DND-41 (cell line): ENCODE results near the gene PRKCE.

Experiments
- ATAC-seq: fragments of 200-7000 bp; cut with Tn5 transposase; 3 replicates; pipeline ENCODE4 v1.9.1; 2021; ENCODE audit warnings: low read depth; ENCODE audit not compliant: insufficient read depth
- DNase-seq: peaks from one replicate; pipeline ENCODE4 v3.0.0-alpha.2; 2020
- H2AFZ ChIP-seq: 2 replicates; pipeline ENCODE4 v1.6.0; 2012; ENCODE audit warnings: low read depth, low read length
- H3K27ac ChIP-seq: 2 replicates; pipeline ENCODE4 v1.5.1; 2012; ENCODE audit warnings: low read length, inconsistent platforms
- H3K27me3 ChIP-seq: fragments of 200-600 bp; sonication (generic); 2 replicates; pipeline ENCODE4 v1.6.0; 2012; ENCODE audit warnings: low read length, mild to moderate bottlenecking, inconsistent platforms; ENCODE audit not compliant: insufficient read depth, poor library complexity
- H3K36me3 ChIP-seq: 2 replicates; pipeline ENCODE4 v1.5.1; 2012; ENCODE audit warnings: low read length, inconsistent platforms; ENCODE audit not compliant: insufficient read depth
- H3K4me1 ChIP-seq: 2 replicates; pipeline ENCODE4 v1.5.1; 2012; ENCODE audit warnings: mild to moderate bottlenecking, low read length; ENCODE audit not compliant: insufficient read depth
- H3K4me2 ChIP-seq: 2 replicates; pipeline ENCODE4 v1.6.0; 2012; ENCODE audit warnings: mild to moderate bottlenecking, moderate library complexity, low read length, inconsistent platforms; ENCODE audit not compliant: insufficient read depth
- H3K4me3 ChIP-seq, 2 experiments: fragments of 200-600 bp in 1 of 2; shearing (Covaris generic) in 1 of 2; 2 replicates each; pipeline ENCODE4 v1.5.1; 2012 to 2016; ENCODE audit warnings: inconsistent platforms in 2 of 2, low read length in 2 of 2, mild to moderate bottlenecking in 2 of 2, low read depth in 1 of 2, moderate library complexity in 1 of 2
- H3K79me2 ChIP-seq: 2 replicates; pipeline ENCODE4 v1.6.0; 2012; ENCODE audit warnings: low read length, inconsistent platforms; ENCODE audit not compliant: insufficient read depth
- H3K9ac ChIP-seq: 2 replicates; pipeline ENCODE4 v1.6.0; 2012; ENCODE audit warnings: low read depth, mild to moderate bottlenecking, inconsistent platforms, low read length, moderate library complexity
- H3K9me3 ChIP-seq: 2 replicates; pipeline ENCODE4 v1.5.1; 2012; ENCODE audit warnings: low read length, moderate library complexity, mild to moderate bottlenecking, inconsistent platforms; ENCODE audit not compliant: insufficient read depth, severe bottlenecking
- H4K20me1 ChIP-seq: 2 replicates; pipeline ENCODE4 v1.6.0; 2012; ENCODE audit warnings: low read length; ENCODE audit not compliant: insufficient read depth
- CTCF ChIP-seq: IDR thresholded peaks from 2 replicates; pipeline ENCODE4 v1.5.1; 2012; ENCODE audit warnings: borderline replicate concordance, low read length, moderate library complexity, mild to moderate bottlenecking; ENCODE audit not compliant: poor library complexity, severe bottlenecking; ENCODE audit errors: extremely low read depth
- EZH2 ChIP-seq: IDR thresholded peaks from 3 replicates; pipeline ENCODE4 v1.6.1; 2012; ENCODE audit warnings: borderline replicate concordance, low read depth, mild to moderate bottlenecking, moderate library complexity, low read length, inconsistent platforms; ENCODE audit not compliant: severe bottlenecking

The PRKCE gene

GRCh38 chr2:46032161-46032813, 380.8 kb downstream of the PRKCE start:
- Histone ChIP-seq H3K9me3 (no peaks in the 10 kb centered on the region), H3K4me2 (no peak overlapping the region), H4K20me1 (no peaks in the 10 kb centered on the region), H3K9ac (no peak overlapping the region), H3K27me3 (no peaks in the 10 kb centered on the region), H3K79me2 (no peaks in the 10 kb centered on the region), H3K27ac (no peak overlapping the region), H3K4me3 (no peak overlapping the region), H3K36me3 (no peaks in the 10 kb centered on the region), H3K4me1 (no peaks in the 10 kb centered on the region), H2AFZ (no peak overlapping the region)
- no peak for DNase-seq
- TF ChIP-seq EZH2 (no peak), CTCF (no peak)
- ATAC-seq, result no peak

GRCh38 chr2:46032996-46033395, 381.5 kb downstream of the PRKCE start:
- no peak overlapping the region for H3K27ac ChIP-seq
- DNase-seq (no peak), ATAC-seq (no peak)

GRCh38 chr2:46034535-46034934, 383.1 kb downstream of the PRKCE start:
- Histone ChIP-seq H3K36me3 (no peaks in the 10 kb centered on the region), H3K27ac (no peak overlapping the region), H3K4me3 (no peak overlapping the region), H3K27me3 (no peaks in the 10 kb centered on the region), H3K9me3 (no peaks in the 10 kb centered on the region), H4K20me1 (no peaks in the 10 kb centered on the region), H3K79me2 (no peaks in the 10 kb centered on the region), H2AFZ (no peak overlapping the region), H3K4me2 (no peak overlapping the region), H3K9ac (no peak overlapping the region), H3K4me1 (no peaks in the 10 kb centered on the region)
- ATAC-seq, result no peak
- TF ChIP-seq EZH2, result no peak
- TF ChIP-seq CTCF, result no peak
- DNase-seq, result no peak

More at GRCh38 chr2:46032996-46033395, 381.5 kb downstream of the PRKCE start:
- Histone ChIP-seq H4K20me1 (no peaks in the 10 kb centered on the region), H3K4me2 (no peak overlapping the region), H3K79me2 (no peaks in the 10 kb centered on the region), H3K4me1 (no peaks in the 10 kb centered on the region), H2AFZ (no peak overlapping the region), H3K27me3 (no peaks in the 10 kb centered on the region), H3K4me3 (no peak overlapping the region), H3K36me3 (no peaks in the 10 kb centered on the region), H3K9me3 (no peaks in the 10 kb centered on the region), H3K9ac (no peak overlapping the region)
- TF ChIP-seq EZH2 (no peak), CTCF (no peak)

- no peak for DNase-seq
- H3K27ac ChIP-seq, result no peak overlapping the region
- no peaks in the 10 kb centered on the region for H3K36me3 ChIP-seq
- H3K79me2 ChIP-seq, result no peaks in the 10 kb centered on the region
- no peak overlapping the region for H3K4me2 ChIP-seq
- H4K20me1 ChIP-seq, result no peaks in the 10 kb centered on the region
- H3K9ac ChIP-seq, result no peak overlapping the region
- no peaks in the 10 kb centered on the region for H3K27me3 ChIP-seq
- no peak for ATAC-seq
- H3K9me3 ChIP-seq, result no peaks in the 10 kb centered on the region
- no peak overlapping the region for H3K4me3 ChIP-seq
- TF ChIP-seq CTCF (no peak), EZH2 (no peak)
- H3K4me1 ChIP-seq, result no peaks in the 10 kb centered on the region
- H2AFZ ChIP-seq, result no peak overlapping the region
These were observed 385.5 kb downstream of the PRKCE start for GRCh38 chr2:46036929-46037328.
